PC-9 (cell line): ENCODE measurements around the gene INTS11.

Source experiments
- EZH2 ChIP-seq: fragments of 200-600 bp; sonication (generic); IDR thresholded peaks from 2 replicates; pipeline ENCODE4 v1.8.0; 2017; ENCODE audit warnings: antibody characterized with exemption, low read depth
- TF ChIP-seq, protein P1 (sequence below): fragments of 200-600 bp; sonication (generic); conservative IDR thresholded peaks from 2 replicates; pipeline ENCODE4 v1.6.1; 2017; ENCODE audit warnings: mixed run types, antibody characterized with exemption, mild to moderate bottlenecking, moderate library complexity

DNA sequence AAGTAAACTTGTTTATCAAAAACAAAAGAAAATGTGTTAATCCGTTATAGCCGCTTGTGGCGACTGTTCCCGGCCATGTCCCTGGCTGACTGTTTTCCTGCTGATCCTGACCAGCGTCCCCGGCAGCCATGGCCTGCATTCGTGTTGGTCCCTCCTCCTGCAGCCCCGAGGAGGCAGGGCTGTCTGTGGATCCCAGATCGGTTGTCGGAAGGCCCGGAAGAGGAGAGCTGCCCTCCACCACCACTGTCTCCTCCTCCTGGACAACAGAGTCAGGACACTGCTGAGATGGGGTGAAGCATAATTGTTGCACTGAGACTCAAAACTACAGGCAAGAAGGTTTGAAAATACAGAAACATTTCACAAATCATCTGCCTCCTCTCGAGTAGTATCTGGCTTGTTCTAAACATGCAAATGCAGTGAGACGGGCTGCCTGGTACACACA lies 37.5 kb upstream of the INTS11 start:
- TF ChIP-seq, protein P1, sequence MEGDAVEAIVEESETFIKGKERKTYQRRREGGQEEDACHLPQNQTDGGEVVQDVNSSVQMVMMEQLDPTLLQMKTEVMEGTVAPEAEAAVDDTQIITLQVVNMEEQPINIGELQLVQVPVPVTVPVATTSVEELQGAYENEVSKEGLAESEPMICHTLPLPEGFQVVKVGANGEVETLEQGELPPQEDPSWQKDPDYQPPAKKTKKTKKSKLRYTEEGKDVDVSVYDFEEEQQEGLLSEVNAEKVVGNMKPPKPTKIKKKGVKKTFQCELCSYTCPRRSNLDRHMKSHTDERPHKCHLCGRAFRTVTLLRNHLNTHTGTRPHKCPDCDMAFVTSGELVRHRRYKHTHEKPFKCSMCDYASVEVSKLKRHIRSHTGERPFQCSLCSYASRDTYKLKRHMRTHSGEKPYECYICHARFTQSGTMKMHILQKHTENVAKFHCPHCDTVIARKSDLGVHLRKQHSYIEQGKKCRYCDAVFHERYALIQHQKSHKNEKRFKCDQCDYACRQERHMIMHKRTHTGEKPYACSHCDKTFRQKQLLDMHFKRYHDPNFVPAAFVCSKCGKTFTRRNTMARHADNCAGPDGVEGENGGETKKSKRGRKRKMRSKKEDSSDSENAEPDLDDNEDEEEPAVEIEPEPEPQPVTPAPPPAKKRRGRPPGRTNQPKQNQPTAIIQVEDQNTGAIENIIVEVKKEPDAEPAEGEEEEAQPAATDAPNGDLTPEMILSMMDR: no peak
- TF ChIP-seq EZH2: no peak
